Activated naive CD8-positive, alpha-beta T cell treated with anti-CD3 and anti-CD28 coated beads, Interleukin-2, amount 50 U/mL, for 24 hours (primary cell): Measurements from ENCODE around the gene VAMP4.

Source experiments
- ATAC-seq: fragments of 150-1000 bp; cut with Tn5 transposase; one replicate; pipeline ENCODE4 v1.10.0; 2021
- DNase-seq: peaks from one replicate; pipeline ENCODE4 v3.0.0; 2021
- H3K27ac Mint-ChIP-seq: one replicate; pipeline ENCODE4 v1.8.0; 2021; ENCODE audit warnings: mild to moderate bottlenecking, mixed read lengths
- H3K27me3 Mint-ChIP-seq: one replicate; pipeline ENCODE4 v1.8.0; 2021; ENCODE audit warnings: mixed read lengths
- H3K36me3 Mint-ChIP-seq: one replicate; pipeline ENCODE4 v1.8.0; 2021; ENCODE audit warnings: low read depth, mixed read lengths
- H3K4me1 Mint-ChIP-seq: one replicate; pipeline ENCODE4 v1.8.0; 2021; ENCODE audit warnings: mixed read lengths
- H3K4me3 Mint-ChIP-seq: one replicate; pipeline ENCODE4 v1.8.0; 2021; ENCODE audit warnings: mild to moderate bottlenecking, moderate library complexity, mixed read lengths
- H3K9me3 Mint-ChIP-seq: one replicate; pipeline ENCODE4 v1.8.0; 2021; ENCODE audit warnings: mixed read lengths

The VAMP4 gene

GRCh38 chr1:171655746-171656116 lies 86.1 kb downstream of the VAMP4 start:
- Mint-ChIP-seq H3K27me3 (peaks cover 19% of the 10 kb centered on the region), H3K27ac (no peak overlapping the region), H3K4me1 (peaks cover 7% of the 10 kb centered on the region), H3K4me3 (no peak overlapping the region), H3K9me3 (no peaks in the 10 kb centered on the region), H3K36me3 (no peaks in the 10 kb centered on the region)
- no peak for ATAC-seq
- no peak for DNase-seq

- no peak overlapping the region for H3K27ac Mint-ChIP-seq
- ATAC-seq (peak; percentile 89), DNase-seq (peak; percentile 86)
- H3K36me3 Mint-ChIP-seq: no peaks in the 10 kb centered on the region
- H3K4me3 Mint-ChIP-seq: peak overlapping the region; percentile 29
- H3K9me3 Mint-ChIP-seq: no peaks in the 10 kb centered on the region
- H3K27me3 Mint-ChIP-seq: peaks cover 19% of the 10 kb centered on the region
- peaks cover 7% of the 10 kb centered on the region for H3K4me1 Mint-ChIP-seq
Observed at GRCh38 chr1:171654942-171655745, 86.7 kb downstream of the VAMP4 start.

DNA sequence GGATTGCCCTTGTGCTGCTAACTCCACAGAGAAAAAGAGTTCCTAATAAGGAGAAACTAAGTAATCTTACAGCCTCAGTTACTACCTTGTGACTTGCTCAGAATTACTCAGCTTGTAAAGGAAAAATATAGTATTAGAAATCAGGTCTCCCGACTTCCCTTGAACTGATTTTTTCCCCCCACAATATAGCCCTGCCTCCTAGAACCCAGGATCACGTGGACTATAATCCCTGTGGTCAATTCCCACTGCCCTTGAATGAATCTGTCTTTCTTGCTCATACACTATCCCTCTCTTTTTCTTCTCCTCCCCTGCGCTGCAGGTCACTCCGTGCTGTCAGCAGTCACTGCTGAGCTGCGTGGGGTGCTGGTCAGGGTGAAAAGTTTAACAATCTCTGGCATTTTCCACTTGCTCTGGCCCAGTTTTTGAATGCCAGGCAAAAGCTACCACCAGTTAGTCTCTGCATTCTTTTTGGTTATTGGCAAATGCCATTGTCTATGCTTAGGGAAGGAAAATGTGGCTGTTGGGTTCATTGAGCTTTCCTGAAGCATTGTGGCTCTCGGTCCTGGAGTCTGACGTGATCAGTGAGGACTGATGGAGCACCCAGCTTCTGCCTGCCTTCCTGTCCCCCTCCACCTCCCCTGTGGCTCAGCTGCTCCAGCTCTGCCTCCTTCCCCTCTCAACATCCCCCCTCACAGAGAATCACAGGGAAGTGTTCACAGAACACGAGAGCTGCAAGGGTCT lies 87.5 kb downstream of the VAMP4 start:
- H3K4me1 Mint-ChIP-seq: peaks cover 7% of the 10 kb centered on the region
- DNase-seq: no peak
- ATAC-seq: no peak
- H3K36me3 Mint-ChIP-seq: no peaks in the 10 kb centered on the region
- peaks cover 19% of the 10 kb centered on the region for H3K27me3 Mint-ChIP-seq
- H3K9me3 Mint-ChIP-seq: no peaks in the 10 kb centered on the region
- H3K4me3 Mint-ChIP-seq: no peak overlapping the region
- no peak overlapping the region for H3K27ac Mint-ChIP-seq

DNA sequence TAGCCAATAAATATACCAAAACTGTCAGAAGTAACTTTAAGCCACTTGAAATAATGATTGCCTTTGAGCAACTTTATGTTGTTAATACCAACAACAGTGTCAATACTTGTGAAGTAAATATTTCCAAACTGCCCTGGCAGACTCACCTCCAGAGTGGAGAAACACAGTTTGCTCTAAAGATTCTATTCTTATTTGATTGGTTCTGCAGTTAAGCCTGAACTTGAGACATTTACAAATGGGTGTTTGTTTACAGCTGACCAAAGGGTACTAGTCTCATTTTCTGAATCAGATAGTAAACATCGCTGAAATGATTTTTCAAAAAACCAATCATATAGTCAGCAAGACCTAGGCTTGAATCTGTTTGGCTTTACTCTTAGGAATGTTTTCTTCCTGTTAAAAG lies 88.1 kb downstream of the VAMP4 start:
- DNase-seq: no peak
- H3K9me3 Mint-ChIP-seq: no peaks in the 10 kb centered on the region
- no peak overlapping the region for H3K27ac Mint-ChIP-seq
- H3K4me1 Mint-ChIP-seq: peaks cover 7% of the 10 kb centered on the region
- no peak overlapping the region for H3K4me3 Mint-ChIP-seq
- H3K36me3 Mint-ChIP-seq: no peaks in the 10 kb centered on the region
- H3K27me3 Mint-ChIP-seq: peaks cover 19% of the 10 kb centered on the region
- no peak for ATAC-seq

DNA sequence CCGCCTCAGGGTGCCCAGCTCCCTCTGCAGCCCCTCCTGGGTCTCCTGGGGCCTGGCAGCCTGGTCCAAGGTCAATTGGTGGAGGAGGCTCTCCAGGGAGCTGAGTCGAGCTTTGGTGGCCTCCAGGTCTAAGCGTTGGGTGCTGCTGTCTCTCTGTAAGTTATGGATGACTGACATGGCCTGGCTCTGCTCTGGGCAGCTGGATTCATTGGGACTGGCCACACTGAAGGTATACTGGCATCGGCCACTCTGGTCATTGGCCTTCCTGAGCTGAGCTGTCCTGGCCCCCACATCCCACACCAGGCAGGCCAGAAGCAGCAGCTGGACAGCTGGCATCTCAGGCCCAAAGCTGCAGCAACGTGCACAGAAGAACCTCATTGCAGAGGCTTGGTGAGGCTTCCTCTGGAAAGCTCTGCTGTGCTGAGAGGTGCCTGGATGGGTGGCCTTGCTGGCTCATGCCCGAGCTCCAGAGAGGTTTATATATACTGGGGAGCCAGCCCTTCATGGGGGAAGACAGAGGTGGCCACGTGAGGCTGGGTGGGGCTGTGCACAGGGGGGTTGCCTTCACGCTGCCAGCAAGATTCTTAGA lies 89.5 kb downstream of the VAMP4 start, which contains the start of gene MYOC:
Gene MYOC, minus strand, starts transcription at position 455 of the 589 bp plus-strand sequence. Its CDS starts 77 bp downstream, at position 378.
- peaks cover 19% of the 10 kb centered on the region for H3K27me3 Mint-ChIP-seq
- H3K4me1 Mint-ChIP-seq: peaks cover 7% of the 10 kb centered on the region
- ATAC-seq (no peak), DNase-seq (no peak)
- no peaks in the 10 kb centered on the region for H3K9me3 Mint-ChIP-seq
- H3K27ac Mint-ChIP-seq: no peak within 1 kb of the TSS
- H3K36me3 Mint-ChIP-seq: no peaks in the 10 kb centered on the region
- H3K4me3 Mint-ChIP-seq: no peak within 1 kb of the TSS
